Suprapubic skin (tissue), 3 donors: ENCODE results near the gene ATRX.
"Not testable (repeated sequence)": the region's sequence is repeated elsewhere in the genome, so short reads cannot be mapped to it uniquely, and the experiment has no call there.

ENCODE experiments used
- CTCF ChIP-seq, 2 donors: fragments of 200-600 bp in 1 of 2; fragments of 450-650 bp in 1 of 2; sonication (generic) in 1 of 2; IDR thresholded peaks; one replicate each; pipeline ENCODE4 v1.5.1; 2016 to 2019; ENCODE audit warnings: antibody characterized with exemption in 2 of 2, mild to moderate bottlenecking in 1 of 2, moderate library complexity in 1 of 2
- POLR2AphosphoS5 ChIP-seq, 3 donors: sonication (generic); formaldehyde crosslinking; IDR thresholded peaks; one replicate each; pipeline ENCODE4 v1.6.1; 2017; ENCODE audit warnings: antibody characterized with exemption in 3 of 3

GRCh38 chrX:77531261-77531660 is 254.8 kb downstream of the ATRX start:
- not testable (repeated sequence) for TF ChIP-seq POLR2AphosphoS5, CTCF (IDR thresholded peaks at IDR 0.05)
